ENCODE measurements around the gene ITGB6.
"Not testable (repeated sequence)": the region's sequence is repeated elsewhere in the genome, so short reads cannot be mapped to it uniquely, and the experiment has no call there.

Gene ITGB6

DNA sequence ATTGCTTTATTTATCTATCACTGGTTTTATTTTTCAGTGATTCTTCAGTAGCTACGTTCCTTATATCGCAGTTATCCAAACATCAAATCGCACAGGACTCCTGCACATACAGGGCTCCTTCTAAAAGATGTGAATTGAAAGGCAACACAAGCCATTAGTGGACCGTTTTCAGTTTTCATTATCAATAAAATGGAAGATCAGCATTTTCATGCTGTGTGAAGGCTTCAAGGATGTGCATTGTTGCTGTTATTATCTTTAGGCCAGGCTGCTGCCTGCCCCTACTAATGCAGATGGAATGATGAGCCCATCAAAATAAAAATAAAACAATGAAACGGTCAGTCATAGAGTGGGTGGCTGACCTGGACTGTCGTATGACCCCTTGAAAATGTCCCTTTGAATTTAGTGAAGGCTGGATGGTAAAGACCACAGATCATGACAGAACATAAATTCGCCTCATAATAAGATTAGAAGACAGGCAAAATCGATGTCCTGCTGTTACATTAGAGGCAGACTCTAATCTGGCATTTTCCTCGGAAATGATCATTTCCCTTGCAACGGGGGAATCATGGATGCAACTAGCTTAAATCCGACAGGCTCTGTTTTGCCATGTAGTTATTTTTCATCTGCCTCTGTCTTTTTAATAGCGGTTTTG, 32.9 kb downstream of the ITGB6 start:
- Histone ChIP-seq H3K4me3 (ENCODE audit: control insufficient read depth in 1 of 7, extremely low read depth in 1 of 7, insufficient read depth in 4 of 7, low read depth in 2 of 7, low read length in 6 of 7) (no peak overlapping the region), H3K4me1 (ENCODE audit: control extremely low read depth in 1 of 4, control insufficient read depth in 4 of 4, insufficient read depth in 4 of 4, low read length in 3 of 4) (no peaks in the 10 kb centered on the region), H3K27ac (ENCODE audit: insufficient read depth in 1 of 2, low read depth in 1 of 2, low read length in 2 of 2, poor library complexity in 1 of 2, severe bottlenecking in 2 of 2) (no peak overlapping the region), H3K27me3 (replicated peaks in 2 of 5; ENCODE audit: control insufficient read depth in 4 of 5, insufficient read depth in 5 of 5, low read length in 4 of 5) (no peaks in the 10 kb centered on the region), H3K9me3 (ENCODE audit: control extremely low read depth in 1 of 5, control insufficient read depth in 4 of 5, insufficient read depth in 2 of 5, low read depth in 1 of 5, low read length in 4 of 5) (no peaks in the 10 kb centered on the region), H3K36me3 (ENCODE audit: control insufficient read depth in 4 of 4, insufficient read depth in 4 of 4, low read length in 3 of 4) (no peaks in the 10 kb centered on the region)
- 99% methylated on average over 5 of the region's 12 CpGs for WGBS (ENCODE audit: insufficient coverage)
- ChIA-PET CTCF (no interaction called here), POLR2A (no interaction called here)
- no peak for DNase-seq

DNA sequence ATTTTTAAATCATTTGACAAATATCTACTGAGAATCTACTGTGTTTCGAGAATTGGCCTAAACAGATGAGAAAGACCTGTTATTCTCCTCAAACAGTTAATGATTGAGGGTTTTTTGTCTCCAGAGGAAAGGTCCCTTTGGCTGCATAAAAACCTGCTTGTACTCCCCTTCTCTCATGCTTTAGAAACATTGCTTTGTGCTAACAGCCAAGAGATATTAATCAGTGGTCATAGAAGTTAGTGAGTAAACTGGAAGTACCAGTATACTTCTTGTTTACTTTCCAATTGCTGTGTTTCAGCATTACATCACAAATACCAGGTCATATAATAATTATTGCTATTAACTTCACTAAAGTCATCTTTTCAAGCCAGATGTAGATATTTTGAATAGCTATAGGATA, 34.1 kb downstream of the ITGB6 start:
- H3K27me3 ChIP-seq (replicated peaks in 2 of 5; ENCODE audit: control insufficient read depth in 4 of 5, insufficient read depth in 5 of 5, low read length in 4 of 5), result no peaks in the 10 kb centered on the region
- no peaks in the 10 kb centered on the region for H3K9me3 ChIP-seq (ENCODE audit: control extremely low read depth in 1 of 5, control insufficient read depth in 4 of 5, insufficient read depth in 2 of 5, low read depth in 1 of 5, low read length in 4 of 5)
- ChIA-PET POLR2A (no interaction called here), CTCF (no interaction called here)
- no peaks in the 10 kb centered on the region for H3K4me1 ChIP-seq (ENCODE audit: control extremely low read depth in 1 of 4, control insufficient read depth in 4 of 4, insufficient read depth in 4 of 4, low read length in 3 of 4)
- no peaks in the 10 kb centered on the region for H3K36me3 ChIP-seq (ENCODE audit: control insufficient read depth in 4 of 4, insufficient read depth in 4 of 4, low read length in 3 of 4)
- WGBS (ENCODE audit: insufficient coverage), result 83% methylated on average over 1 of the region's 1 CpG
- no peak for DNase-seq
- no peak overlapping the region for H3K4me3 ChIP-seq (ENCODE audit: control insufficient read depth in 1 of 7, extremely low read depth in 1 of 7, insufficient read depth in 4 of 7, low read depth in 2 of 7, low read length in 6 of 7)
- H3K27ac ChIP-seq (ENCODE audit: insufficient read depth in 1 of 2, low read depth in 1 of 2, low read length in 2 of 2, poor library complexity in 1 of 2, severe bottlenecking in 2 of 2), result no peak overlapping the region

DNA sequence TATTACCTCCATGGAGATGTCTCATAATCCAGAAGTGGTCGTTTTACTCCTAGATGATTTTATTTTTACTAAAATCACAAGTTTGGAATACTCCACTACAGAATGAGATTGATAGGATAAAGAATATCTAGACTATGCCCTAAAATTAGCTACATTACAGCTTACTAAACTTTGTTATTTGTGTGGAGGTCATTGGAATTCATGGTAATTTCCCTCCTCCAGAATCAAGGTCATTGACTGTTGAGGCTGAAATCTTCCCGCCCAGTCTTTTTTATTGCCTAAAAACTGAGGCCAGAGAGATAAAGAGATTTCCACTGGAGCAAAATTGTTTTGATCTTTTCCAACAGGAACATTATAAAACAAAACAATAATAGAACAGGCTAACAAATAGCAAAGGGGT, 35.0 kb downstream of the ITGB6 start:
- no peak overlapping the region for H3K27ac ChIP-seq (ENCODE audit: insufficient read depth in 1 of 2, low read depth in 1 of 2, low read length in 2 of 2, poor library complexity in 1 of 2, severe bottlenecking in 2 of 2)
- 100% methylated on average over 1 of the region's 2 CpGs for WGBS (ENCODE audit: insufficient coverage)
- H3K27me3 ChIP-seq (replicated peaks in 2 of 5; ENCODE audit: control insufficient read depth in 4 of 5, insufficient read depth in 5 of 5, low read length in 4 of 5), result no peaks in the 10 kb centered on the region
- no peaks in the 10 kb centered on the region for H3K9me3 ChIP-seq (ENCODE audit: control extremely low read depth in 1 of 5, control insufficient read depth in 4 of 5, insufficient read depth in 2 of 5, low read depth in 1 of 5, low read length in 4 of 5)
- no peaks in the 10 kb centered on the region for H3K4me1 ChIP-seq (ENCODE audit: control extremely low read depth in 1 of 4, control insufficient read depth in 4 of 4, insufficient read depth in 4 of 4, low read length in 3 of 4)
- H3K4me3 ChIP-seq (ENCODE audit: control insufficient read depth in 1 of 7, extremely low read depth in 1 of 7, insufficient read depth in 4 of 7, low read depth in 2 of 7, low read length in 6 of 7), result no peak overlapping the region
- ChIA-PET CTCF (no interaction called here), POLR2A (no interaction called here)
- DNase-seq, result no peak
- H3K36me3 ChIP-seq (ENCODE audit: control insufficient read depth in 4 of 4, insufficient read depth in 4 of 4, low read length in 3 of 4), result no peaks in the 10 kb centered on the region

DNA sequence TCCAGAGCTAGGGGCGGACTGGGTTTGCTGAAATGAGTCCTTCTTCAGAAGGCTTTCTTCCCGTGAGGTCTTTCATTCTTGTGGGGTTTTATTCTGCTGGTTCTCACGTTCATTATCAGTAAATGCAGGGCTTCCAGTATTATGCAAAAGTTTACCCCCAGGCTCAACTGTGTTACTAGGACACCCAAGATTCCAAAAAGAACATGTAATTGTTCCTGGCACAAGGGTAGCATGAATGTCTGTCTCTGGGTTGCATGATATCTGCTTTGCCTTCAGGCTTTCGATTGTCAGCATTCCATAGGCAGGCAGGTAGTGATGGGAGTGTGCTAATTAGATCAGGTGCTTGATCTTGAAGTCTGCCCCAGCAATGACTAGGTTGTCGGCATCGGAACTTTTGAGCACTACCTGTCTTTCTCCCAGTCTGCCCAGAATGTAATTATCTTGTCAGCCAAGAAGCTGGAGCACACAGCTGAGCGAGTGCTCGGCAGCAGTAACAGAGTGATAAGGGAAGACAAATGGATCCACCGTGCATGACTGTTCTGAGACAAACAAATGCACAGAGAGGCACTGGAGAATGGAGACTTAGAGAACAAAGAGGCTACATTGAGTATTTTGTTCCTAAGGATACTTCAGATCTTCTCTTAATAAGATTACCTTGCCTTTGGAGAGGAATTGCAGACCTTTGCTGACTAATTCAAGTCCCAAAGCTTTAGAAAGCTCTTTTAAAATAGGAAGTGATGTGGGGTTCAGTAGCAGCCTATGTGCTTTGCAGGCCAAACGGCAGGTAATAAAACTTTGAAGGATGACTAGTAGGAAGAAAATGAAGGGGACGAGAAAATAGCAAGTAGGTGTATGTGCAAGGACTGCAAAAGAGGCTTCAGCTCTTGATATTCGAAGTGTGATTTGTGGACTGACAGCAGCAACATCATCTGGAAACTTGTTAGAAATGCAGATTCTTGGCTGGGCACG, 41.9 kb downstream of the ITGB6 start:
- Histone ChIP-seq H3K27ac (ENCODE audit: insufficient read depth in 1 of 2, low read depth in 1 of 2, low read length in 2 of 2, poor library complexity in 1 of 2, severe bottlenecking in 2 of 2) (no peak overlapping the region), H3K9me3 (ENCODE audit: control extremely low read depth in 1 of 5, control insufficient read depth in 4 of 5, insufficient read depth in 2 of 5, low read depth in 1 of 5, low read length in 4 of 5) (no peaks in the 10 kb centered on the region), H3K4me3 (ENCODE audit: control insufficient read depth in 1 of 7, extremely low read depth in 1 of 7, insufficient read depth in 4 of 7, low read depth in 2 of 7, low read length in 6 of 7) (no peak overlapping the region), H3K27me3 (replicated peaks in 2 of 5; ENCODE audit: control insufficient read depth in 4 of 5, insufficient read depth in 5 of 5, low read length in 4 of 5) (no peaks in the 10 kb centered on the region), H3K4me1 (ENCODE audit: control extremely low read depth in 1 of 4, control insufficient read depth in 4 of 4, insufficient read depth in 4 of 4, low read length in 3 of 4) (no peaks in the 10 kb centered on the region), H3K36me3 (ENCODE audit: control insufficient read depth in 4 of 4, insufficient read depth in 4 of 4, low read length in 3 of 4) (no peaks in the 10 kb centered on the region)
- ChIA-PET POLR2A (no interaction called here), CTCF (interaction anchor here (0.7 kb wide), 1 partner anchor 45 kb away, joined by 4 read pairs; no protein-coding TSS in a partner anchor)
- WGBS (ENCODE audit: insufficient coverage), result 94% methylated on average over 11 of the region's 13 CpGs
- no peak for DNase-seq

DNA sequence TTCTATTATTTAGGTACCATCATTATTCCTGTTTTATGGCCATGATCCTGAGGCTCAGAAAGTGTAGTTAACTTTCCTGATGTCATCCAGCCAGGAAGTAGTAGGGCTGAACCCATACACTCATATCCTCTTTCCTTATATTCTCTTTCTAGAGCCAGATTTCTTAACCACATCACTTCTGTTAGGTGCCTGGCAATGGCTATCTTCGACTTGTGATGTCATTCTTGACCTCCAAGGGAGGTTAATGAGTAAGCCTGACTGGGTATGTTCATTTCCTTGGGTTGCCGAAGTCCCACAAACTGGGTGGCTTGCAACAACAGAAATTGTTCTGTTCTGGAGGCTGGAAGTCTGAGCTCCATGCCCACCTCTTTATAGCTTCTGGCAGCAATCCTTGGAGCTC, 43.4 kb downstream of the ITGB6 start:
- Histone ChIP-seq H3K9me3 (ENCODE audit: control extremely low read depth in 1 of 5, control insufficient read depth in 4 of 5, insufficient read depth in 2 of 5, low read depth in 1 of 5, low read length in 4 of 5) (no peaks in the 10 kb centered on the region), H3K4me3 (ENCODE audit: control insufficient read depth in 1 of 7, extremely low read depth in 1 of 7, insufficient read depth in 4 of 7, low read depth in 2 of 7, low read length in 6 of 7) (no peak overlapping the region), H3K27me3 (replicated peaks in 2 of 5; ENCODE audit: control insufficient read depth in 4 of 5, insufficient read depth in 5 of 5, low read length in 4 of 5) (no peaks in the 10 kb centered on the region), H3K27ac (ENCODE audit: insufficient read depth in 1 of 2, low read depth in 1 of 2, low read length in 2 of 2, poor library complexity in 1 of 2, severe bottlenecking in 2 of 2) (no peak overlapping the region), H3K4me1 (ENCODE audit: control extremely low read depth in 1 of 4, control insufficient read depth in 4 of 4, insufficient read depth in 4 of 4, low read length in 3 of 4) (no peaks in the 10 kb centered on the region), H3K36me3 (ENCODE audit: control insufficient read depth in 4 of 4, insufficient read depth in 4 of 4, low read length in 3 of 4) (no peaks in the 10 kb centered on the region)
- DNase-seq, result no peak
- WGBS (ENCODE audit: insufficient coverage), result 89% methylated on average over 2 of the region's 2 CpGs
- CTCF ChIA-PET, result no interaction called here
- POLR2A ChIA-PET, result no interaction called here

DNA sequence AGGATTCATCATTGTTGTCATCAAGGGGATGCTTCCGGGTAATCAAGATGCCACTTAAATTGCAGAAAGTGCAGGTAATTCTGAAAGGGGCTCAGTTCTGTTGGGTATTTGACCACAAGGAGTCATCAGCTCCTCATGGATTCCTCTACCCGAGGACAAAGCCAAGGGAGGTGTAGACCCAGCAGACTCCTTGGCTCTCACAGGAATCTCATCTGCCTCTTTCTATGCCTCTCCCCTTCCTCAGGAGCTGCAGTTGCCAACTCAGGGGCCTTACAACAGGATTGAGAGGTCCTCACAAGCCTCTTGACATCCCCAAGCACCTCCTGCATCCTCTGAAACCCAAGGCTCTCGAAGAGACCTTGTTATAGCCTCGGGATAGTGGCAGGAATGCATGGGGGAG, 44.0 kb downstream of the ITGB6 start:
- H3K4me3 ChIP-seq (ENCODE audit: control insufficient read depth in 1 of 7, extremely low read depth in 1 of 7, insufficient read depth in 4 of 7, low read depth in 2 of 7, low read length in 6 of 7), result no peak overlapping the region
- DNase-seq, result no peak
- WGBS (ENCODE audit: insufficient coverage), result 93% methylated on average over 4 of the region's 4 CpGs
- H3K4me1 ChIP-seq (ENCODE audit: control extremely low read depth in 1 of 4, control insufficient read depth in 4 of 4, insufficient read depth in 4 of 4, low read length in 3 of 4), result no peaks in the 10 kb centered on the region
- H3K27ac ChIP-seq (ENCODE audit: insufficient read depth in 1 of 2, low read depth in 1 of 2, low read length in 2 of 2, poor library complexity in 1 of 2, severe bottlenecking in 2 of 2), result no peak overlapping the region
- H3K27me3 ChIP-seq (replicated peaks in 2 of 5; ENCODE audit: control insufficient read depth in 4 of 5, insufficient read depth in 5 of 5, low read length in 4 of 5), result no peaks in the 10 kb centered on the region
- ChIA-PET POLR2A (no interaction called here), CTCF (no interaction called here)
- H3K9me3 ChIP-seq (ENCODE audit: control extremely low read depth in 1 of 5, control insufficient read depth in 4 of 5, insufficient read depth in 2 of 5, low read depth in 1 of 5, low read length in 4 of 5), result no peaks in the 10 kb centered on the region
- H3K36me3 ChIP-seq (ENCODE audit: control insufficient read depth in 4 of 4, insufficient read depth in 4 of 4, low read length in 3 of 4), result no peaks in the 10 kb centered on the region

DNA sequence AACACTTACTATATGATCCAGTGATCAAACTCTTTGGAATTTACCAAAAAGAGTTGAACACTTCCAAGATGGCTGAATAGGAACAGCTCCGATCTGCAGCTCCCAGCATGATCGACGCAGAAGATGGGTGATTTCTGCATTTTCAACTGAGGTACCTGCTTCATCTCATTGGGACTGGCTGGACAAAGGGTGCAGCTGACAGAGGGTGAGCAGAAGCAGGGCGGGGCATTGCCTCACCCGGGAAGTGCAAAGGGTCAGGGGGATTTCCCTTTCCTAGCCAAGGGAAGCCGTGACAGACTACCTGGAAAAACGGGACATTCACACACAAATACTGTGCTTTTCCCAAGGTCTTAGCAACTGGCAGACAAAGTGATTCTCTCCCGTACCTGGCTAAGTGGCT, 51.7 kb downstream of the ITGB6 start:
- CTCF ChIA-PET; H3K9me3 ChIP-seq (ENCODE audit: control extremely low read depth in 1 of 5, control insufficient read depth in 4 of 5, insufficient read depth in 2 of 5, low read depth in 1 of 5, low read length in 4 of 5); H3K27ac ChIP-seq (ENCODE audit: insufficient read depth in 1 of 2, low read depth in 1 of 2, low read length in 2 of 2, poor library complexity in 1 of 2, severe bottlenecking in 2 of 2); DNase-seq; H3K4me3 ChIP-seq (ENCODE audit: control insufficient read depth in 1 of 7, extremely low read depth in 1 of 7, insufficient read depth in 4 of 7, low read depth in 2 of 7, low read length in 6 of 7); H3K4me1 ChIP-seq (ENCODE audit: control extremely low read depth in 1 of 4, control insufficient read depth in 4 of 4, insufficient read depth in 4 of 4, low read length in 3 of 4); H3K36me3 ChIP-seq (ENCODE audit: control insufficient read depth in 4 of 4, insufficient read depth in 4 of 4, low read length in 3 of 4); H3K27me3 ChIP-seq (replicated peaks in 2 of 5; ENCODE audit: control insufficient read depth in 4 of 5, insufficient read depth in 5 of 5, low read length in 4 of 5); POLR2A ChIA-PET: not testable (repeated sequence)
- WGBS (ENCODE audit: insufficient coverage), result 100% methylated on average over 4 of the region's 8 CpGs

Data from common myeloid progenitor, CD34-positive (primary cell).